ENCODE measurements around the gene SPRED3. TPM values are rescaled to one million over a fixed set of nuclear protein-coding genes. Genes with fewer than 3 reads are reported as not detected.

The SPRED3 gene
- total and polyA plus RNA-seq, 9 of the 15 experiments (the other 6 are each of a cell fraction or from before 2014, with no cell fraction given), result 0.05 to 1.3 (median 0.36) TPM

DNA sequence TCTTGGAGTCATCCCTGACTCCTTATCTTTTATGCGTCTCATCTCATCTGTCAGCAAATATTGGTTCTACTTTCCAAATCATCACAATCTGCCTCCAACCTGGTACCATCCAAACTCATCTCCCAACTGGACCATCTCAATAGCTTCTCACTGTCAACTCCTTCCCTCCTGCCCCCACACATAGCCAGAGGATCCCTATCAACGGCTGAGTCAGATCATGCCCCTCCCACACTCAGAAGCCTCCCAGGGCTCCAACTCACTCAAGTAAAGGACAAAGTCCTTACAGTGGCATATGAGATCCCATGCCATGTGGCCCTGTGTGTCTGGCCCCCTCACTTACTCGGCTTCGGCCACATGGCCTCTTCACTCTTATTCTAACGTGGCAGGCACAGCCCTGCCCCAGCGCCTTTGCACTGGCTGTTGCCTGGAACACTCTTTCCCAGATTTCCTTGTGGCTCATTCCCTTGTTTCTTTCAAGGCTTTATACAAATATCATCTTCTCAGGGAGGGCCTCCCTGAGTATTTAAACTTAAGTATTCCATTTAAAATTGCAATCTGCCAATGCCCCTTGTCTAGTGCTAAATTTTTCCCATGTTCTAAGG is 4.3 kb downstream of the SPRED3 start (continued):
- TF ChIP-seq E2F8 (IDR thresholded peaks at IDR 0.05; ENCODE audit: low read depth, partially characterized antibody) (peak; percentile 18), EHMT2 (IDR thresholded peaks at IDR 0.05) (peak; percentile 83), KAT8 (IDR thresholded peaks at IDR 0.05; ENCODE audit: low read depth) (no peak), MAZ (CRISPR knock-in tag; conservative IDR thresholded peaks at IDR 0.05 in 1 of 2, IDR thresholded peaks at IDR 0.05 in 1 of 2) (peak; percentile 18 to 77; a peak in 2 of 4 replicates), NBN (IDR thresholded peaks at IDR 0.05; ENCODE audit: low read depth) (no peak), JUN (IDR thresholded peaks at IDR 0.05; ENCODE audit: borderline replicate concordance, low read depth, low read length) (peak; percentile 64; the same call in 1 of the 2 replicates), JUN (CRISPR knock-in tag; IDR thresholded peaks at IDR 0.05; ENCODE audit: borderline replicate concordance) (no peak), MYC (IDR thresholded peaks at IDR 0.05; ENCODE audit: low read depth, low read length) (peak; percentile 49; the same call in 1 of the 2 replicates), MYC (CRISPR knock-in tag; IDR thresholded peaks at IDR 0.05; ENCODE audit: borderline replicate concordance, low read depth) (no peak), DPF2 (IDR thresholded peaks at IDR 0.05) (peak; percentile 90), MAFG (tag; conservative IDR thresholded peaks at IDR 0.05) (peak; percentile 26; the same call in 1 of the 2 replicates), PKNOX1 (IDR thresholded peaks at IDR 0.05) (peak; percentile 53), MEIS2 (IDR thresholded peaks at IDR 0.05; ENCODE audit: partially characterized antibody) (peak; percentile 25), SMARCA4 (IDR thresholded peaks at IDR 0.05) (peak; percentile 79), MAX (CRISPR knock-in tag; IDR thresholded peaks at IDR 0.05) (peak; percentile 50; the same call in 1 of the 2 replicates), JUND (IDR thresholded peaks at IDR 0.05; ENCODE audit: borderline replicate concordance, low read depth, low read length) (peak; percentile 87), JUND (tag; IDR thresholded peaks at IDR 0.05; ENCODE audit: borderline replicate concordance, low read depth, low read length) (peak; percentile 86; the same call in 1 of the 3 replicates), CTBP1 (IDR thresholded peaks at IDR 0.05; ENCODE audit: borderline replicate concordance) (peak; percentile 51; the same call in 1 of the 2 replicates), FOSL1 (tag; conservative IDR thresholded peaks at IDR 0.05) (peak; percentile 84), HDAC1 (IDR thresholded peaks at IDR 0.05) (peak in 1 of 2 experiments; percentile 45; a peak in 1 of 4 replicates), ETV1 (tag; conservative IDR thresholded peaks at IDR 0.05; ENCODE audit: low read depth) (no peak), SMARCE1 (IDR thresholded peaks at IDR 0.05) (peak; percentile 82)
- TF ChIP-seq, protein P1, sequence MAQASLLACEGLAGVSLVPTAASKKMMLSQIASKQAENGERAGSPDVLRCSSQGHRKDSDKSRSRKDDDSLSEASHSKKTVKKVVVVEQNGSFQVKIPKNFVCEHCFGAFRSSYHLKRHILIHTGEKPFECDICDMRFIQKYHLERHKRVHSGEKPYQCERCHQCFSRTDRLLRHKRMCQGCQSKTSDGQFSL (CRISPR knock-in tag; IDR thresholded peaks at IDR 0.05), result no peak
- TF ChIP-seq, protein P1 (tag; IDR thresholded peaks at IDR 0.05), result no peak
